Measurements from ENCODE around the gene PKM. TPM values are rescaled to one million over a fixed set of nuclear protein-coding genes. Genes with fewer than 3 reads are reported as not detected.

PKM gene
- total and polyA plus RNA-seq, 12 donors: 396 to 1,308 (median 1,056) TPM

GRCh38 chr15:72167445-72167844 lies 63.5 kb downstream of the PKM start:
- no peak overlapping the region for H3K4me3 ChIP-seq
- TF ChIP-seq POLR2A (IDR thresholded peaks at IDR 0.05): no peak
- no peak for TF ChIP-seq CTCF (IDR thresholded peaks at IDR 0.05)
- WGBS, 4 donors: 75 to 87% (median 79%) methylated on average over 4 to 6 of the region's 6 CpGs
- H3K27me3 ChIP-seq: no peaks in the 10 kb centered on the region
- H3K4me1 ChIP-seq (replicated peaks in 1 of 2): no peaks in the 10 kb centered on the region
- DNase-seq: no peak
- no peaks in the 10 kb centered on the region for H3K36me3 ChIP-seq (replicated peaks in 1 of 2)
- no peak overlapping the region for H3K27ac ChIP-seq
- intact Hi-C loops (cut with DNase I): no loop called here
- H3K9me3 ChIP-seq (replicated peaks in 1 of 3): no peaks in the 10 kb centered on the region

- intact Hi-C loops (cut with DNase I): no loop called here
- no peaks in the 10 kb centered on the region for H3K4me1 ChIP-seq (replicated peaks in 1 of 2)
- H3K4me3 ChIP-seq: no peak overlapping the region
- no peaks in the 10 kb centered on the region for H3K36me3 ChIP-seq (replicated peaks in 1 of 2)
- no peak for TF ChIP-seq POLR2A (IDR thresholded peaks at IDR 0.05)
- TF ChIP-seq CTCF (IDR thresholded peaks at IDR 0.05): no peak
- WGBS, 4 donors: 87 to 92% (median 90%) methylated on average over 4 to 5 of the region's 5 CpGs
- H3K9me3 ChIP-seq (replicated peaks in 1 of 3): no peaks in the 10 kb centered on the region
- H3K27me3 ChIP-seq: no peaks in the 10 kb centered on the region
- H3K27ac ChIP-seq: no peak overlapping the region
- DNase-seq: no peak
Measured at GRCh38 chr15:72166716-72167417, 64.1 kb downstream of the PKM start.

- WGBS, 4 donors: 71 to 84% (median 76%) methylated on average over 4 of the region's 4 CpGs
- no peaks in the 10 kb centered on the region for H3K27me3 ChIP-seq
- H3K4me3 ChIP-seq: no peak overlapping the region
- H3K27ac ChIP-seq: no peak overlapping the region
- no peaks in the 10 kb centered on the region for H3K36me3 ChIP-seq (replicated peaks in 1 of 2)
- H3K9me3 ChIP-seq (replicated peaks in 1 of 3): no peaks in the 10 kb centered on the region
- DNase-seq: no peak
- intact Hi-C loops (cut with DNase I): no loop called here
- TF ChIP-seq CTCF (IDR thresholded peaks at IDR 0.05) (no peak), POLR2A (IDR thresholded peaks at IDR 0.05) (no peak)
- no peaks in the 10 kb centered on the region for H3K4me1 ChIP-seq (replicated peaks in 1 of 2)
Measured at GRCh38 chr15:72163719-72164118, 67.3 kb downstream of the PKM start.

- no peak overlapping the region for H3K27ac ChIP-seq
- intact Hi-C loops (cut with DNase I): no loop called here
- 84 to 95% (median 92%) methylated on average over 2 to 5 of the region's 5 CpGs for WGBS, 4 donors
Measured at GRCh38 chr15:72162569-72162968, 68.4 kb downstream of the PKM start.

More at GRCh38 chr15:72162569-72162968, 68.4 kb downstream of the PKM start:
- H3K4me3 ChIP-seq: no peak overlapping the region
- no peaks in the 10 kb centered on the region for H3K9me3 ChIP-seq (replicated peaks in 1 of 3)
- TF ChIP-seq CTCF (IDR thresholded peaks at IDR 0.05) (no peak), POLR2A (IDR thresholded peaks at IDR 0.05) (no peak)
- H3K27me3 ChIP-seq: no peaks in the 10 kb centered on the region
- H3K4me1 ChIP-seq (replicated peaks in 1 of 2): no peaks in the 10 kb centered on the region
- no peaks in the 10 kb centered on the region for H3K36me3 ChIP-seq (replicated peaks in 1 of 2)
- DNase-seq: no peak

Data from adrenal gland (tissue), 12 donors.